Neural cell (in vitro differentiated cells): Measurements from ENCODE around the gene GMDS. TPM values are rescaled to one million over a fixed set of nuclear protein-coding genes. Genes with fewer than 3 reads are reported as not detected.

Experiments
- H2AFZ ChIP-seq: fragments of 200-600, 300-800 bp; sonication (generic), shearing (Covaris generic); 2 replicates; pipeline ENCODE4 v1.6.0; 2014; ENCODE audit warnings: low read depth, mild to moderate bottlenecking, antibody characterized with exemption, low read length, moderate library complexity
- H3F3A ChIP-seq: fragments of 200-600 bp; shearing (Covaris generic); 2 replicates; pipeline ENCODE4 v1.6.1; 2016; ENCODE audit warnings: mild to moderate bottlenecking, moderate library complexity, mixed read lengths, antibody characterized with exemption, low read length; ENCODE audit not compliant: insufficient read depth, poor library complexity, severe bottlenecking
- H3K27ac ChIP-seq: fragments of 200-600, 300-800 bp; sonication (generic), shearing (Covaris generic); 2 replicates; pipeline ENCODE4 v1.5.1; 2014; ENCODE audit warnings: mild to moderate bottlenecking, low read length, moderate library complexity
- H3K27me3 ChIP-seq: fragments of 300-800, 200-600 bp; sonication (generic), shearing (Covaris generic); 2 replicates; pipeline ENCODE4 v1.6.0; 2014; ENCODE audit warnings: mild to moderate bottlenecking, low read depth, low read length, moderate library complexity; ENCODE audit not compliant: insufficient read depth
- H3K36me3 ChIP-seq: fragments of 300-800, 200-600 bp; sonication (generic), shearing (Covaris generic); 2 replicates; pipeline ENCODE4 v1.5.1; 2014; ENCODE audit warnings: mild to moderate bottlenecking, antibody characterized with exemption, low read length, moderate library complexity; ENCODE audit not compliant: insufficient read depth
- H3K4me2 ChIP-seq: fragments of 300-800, 200-600 bp; sonication (generic), shearing (Covaris generic); 2 replicates; pipeline ENCODE4 v1.6.0; 2014; ENCODE audit warnings: mild to moderate bottlenecking, low read length
- H3K4me3 ChIP-seq: fragments of 300-800, 200-600 bp; sonication (generic), shearing (Covaris generic); 2 replicates; pipeline ENCODE4 v1.5.1; 2014; ENCODE audit warnings: mild to moderate bottlenecking, low read length, moderate library complexity
- H3K79me2 ChIP-seq: fragments of 200-600 bp; shearing (Covaris generic); replicated peaks from 2 replicates; pipeline ENCODE4 v1.6.0; 2014; ENCODE audit warnings: mild to moderate bottlenecking, low read length, moderate library complexity; ENCODE audit not compliant: insufficient read depth
- H3K9ac ChIP-seq: fragments of 300-800, 200-600 bp; sonication (generic), shearing (Covaris generic); 2 replicates; pipeline ENCODE4 v1.6.1; 2016; ENCODE audit warnings: mild to moderate bottlenecking, low read length, mixed read lengths
- H3K9me2 ChIP-seq: fragments of 200-600 bp; shearing (Covaris generic); 2 replicates; pipeline ENCODE4 v1.6.1; 2016; ENCODE audit warnings: mild to moderate bottlenecking, low read length, mixed read lengths; ENCODE audit not compliant: insufficient read depth
- H3K9me3 ChIP-seq: fragments of 200-600, 300-800 bp; sonication (generic), shearing (Covaris generic); 2 replicates; pipeline ENCODE4 v1.6.1; 2016; ENCODE audit warnings: mild to moderate bottlenecking, mixed run types, low read length, moderate library complexity, mixed read lengths
- H4K20me1 ChIP-seq: fragments of 200-600 bp; shearing (Covaris generic); 2 replicates; pipeline ENCODE4 v1.6.1; 2016; ENCODE audit warnings: mild to moderate bottlenecking, mixed run types; ENCODE audit not compliant: insufficient read depth
- EP300 ChIP-seq: fragments of 450-650 bp; conservative IDR thresholded peaks from 2 replicates; pipeline ENCODE4 v1.6.1; 2014; ENCODE audit warnings: antibody characterized with exemption, mild to moderate bottlenecking, moderate library complexity; ENCODE audit not compliant: poor library complexity, severe bottlenecking
- EZH2 ChIP-seq: fragments of 200-600, 300-800 bp; shearing (Covaris generic), sonication (generic); IDR thresholded peaks from 2 replicates; pipeline ENCODE4 v1.6.1; 2014; ENCODE audit warnings: antibody characterized with exemption, low read length, borderline replicate concordance, mild to moderate bottlenecking; ENCODE audit not compliant: insufficient read depth, poor library complexity, severe bottlenecking
- MXI1 ChIP-seq: fragments of 450-650 bp; conservative IDR thresholded peaks from 2 replicates; pipeline ENCODE4 v1.6.1; 2014; ENCODE audit warnings: antibody characterized with exemption, mild to moderate bottlenecking; ENCODE audit not compliant: poor library complexity, severe bottlenecking
- POLR2AphosphoS5 ChIP-seq: IDR thresholded peaks from 2 replicates; pipeline ENCODE4 v1.6.1; 2012
- RAD21 ChIP-seq: fragments of 450-650 bp; conservative IDR thresholded peaks from 2 replicates; pipeline ENCODE4 v1.6.1; 2014; ENCODE audit warnings: antibody characterized with exemption, mild to moderate bottlenecking, moderate library complexity
- SMC3 ChIP-seq: fragments of 450-650 bp; conservative IDR thresholded peaks from 2 replicates; pipeline ENCODE4 v1.6.1; 2014; ENCODE audit warnings: antibody characterized with exemption, mild to moderate bottlenecking, moderate library complexity; ENCODE audit not compliant: poor library complexity
- TAF1 ChIP-seq: IDR thresholded peaks from 2 replicates; pipeline ENCODE4 v1.6.1; 2012; ENCODE audit warnings: low read depth
- polyA plus RNA-seq: library from polyadenylated mRNA; depleted of rRNA; stranded (reverse); fragments of >200 nt; gene quantifications from 2 replicates; pipeline ENCODE4 v1.2.3, GENCODE V29; 2014
- TF ChIP-seq, protein P1 (sequence below): IDR thresholded peaks from 2 replicates; pipeline ENCODE4 v1.6.1; 2012; ENCODE audit warnings: borderline replicate concordance
- TF ChIP-seq, protein P2 (sequence below): fragments of 450-650 bp; IDR thresholded peaks from 2 replicates; pipeline ENCODE4 v1.5.1; 2014; ENCODE audit warnings: antibody characterized with exemption, mild to moderate bottlenecking, moderate library complexity; ENCODE audit not compliant: poor library complexity, severe bottlenecking

Gene GMDS
- polyA plus RNA-seq, 1 donor from 2014 or later, result 11.4 TPM

DNA sequence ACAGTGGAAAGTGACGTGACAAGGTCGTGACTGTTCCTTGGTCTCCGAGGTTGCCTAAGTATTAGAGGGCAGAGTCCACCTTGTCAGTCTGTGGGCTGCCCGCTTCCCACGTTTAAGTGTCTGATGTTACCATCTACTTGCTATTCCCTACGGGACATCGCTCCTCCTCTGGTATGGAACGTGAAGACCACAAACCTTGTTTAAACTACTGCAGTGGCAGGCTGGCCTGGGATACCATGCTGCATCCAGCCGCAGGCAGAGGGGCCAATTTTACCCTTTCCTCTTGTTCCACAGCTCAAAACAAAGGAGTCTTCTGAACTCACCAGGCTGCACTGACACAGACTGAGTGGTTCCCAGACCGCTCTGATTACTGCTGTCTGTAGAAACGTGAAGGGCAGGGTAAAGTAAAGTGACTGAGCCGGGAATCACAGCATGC is 359.8 kb downstream of the GMDS start:
- no peaks in the 10 kb centered on the region for H3K9me2 ChIP-seq
- no peaks in the 10 kb centered on the region for H3F3A ChIP-seq
- no peaks in the 10 kb centered on the region for H3K79me2 ChIP-seq
- TF ChIP-seq TAF1 (no peak), EP300 (no peak), MXI1 (no peak), EZH2 (no peak), POLR2AphosphoS5 (no peak), RAD21 (no peak), SMC3 (no peak)
- TF ChIP-seq, protein P1, sequence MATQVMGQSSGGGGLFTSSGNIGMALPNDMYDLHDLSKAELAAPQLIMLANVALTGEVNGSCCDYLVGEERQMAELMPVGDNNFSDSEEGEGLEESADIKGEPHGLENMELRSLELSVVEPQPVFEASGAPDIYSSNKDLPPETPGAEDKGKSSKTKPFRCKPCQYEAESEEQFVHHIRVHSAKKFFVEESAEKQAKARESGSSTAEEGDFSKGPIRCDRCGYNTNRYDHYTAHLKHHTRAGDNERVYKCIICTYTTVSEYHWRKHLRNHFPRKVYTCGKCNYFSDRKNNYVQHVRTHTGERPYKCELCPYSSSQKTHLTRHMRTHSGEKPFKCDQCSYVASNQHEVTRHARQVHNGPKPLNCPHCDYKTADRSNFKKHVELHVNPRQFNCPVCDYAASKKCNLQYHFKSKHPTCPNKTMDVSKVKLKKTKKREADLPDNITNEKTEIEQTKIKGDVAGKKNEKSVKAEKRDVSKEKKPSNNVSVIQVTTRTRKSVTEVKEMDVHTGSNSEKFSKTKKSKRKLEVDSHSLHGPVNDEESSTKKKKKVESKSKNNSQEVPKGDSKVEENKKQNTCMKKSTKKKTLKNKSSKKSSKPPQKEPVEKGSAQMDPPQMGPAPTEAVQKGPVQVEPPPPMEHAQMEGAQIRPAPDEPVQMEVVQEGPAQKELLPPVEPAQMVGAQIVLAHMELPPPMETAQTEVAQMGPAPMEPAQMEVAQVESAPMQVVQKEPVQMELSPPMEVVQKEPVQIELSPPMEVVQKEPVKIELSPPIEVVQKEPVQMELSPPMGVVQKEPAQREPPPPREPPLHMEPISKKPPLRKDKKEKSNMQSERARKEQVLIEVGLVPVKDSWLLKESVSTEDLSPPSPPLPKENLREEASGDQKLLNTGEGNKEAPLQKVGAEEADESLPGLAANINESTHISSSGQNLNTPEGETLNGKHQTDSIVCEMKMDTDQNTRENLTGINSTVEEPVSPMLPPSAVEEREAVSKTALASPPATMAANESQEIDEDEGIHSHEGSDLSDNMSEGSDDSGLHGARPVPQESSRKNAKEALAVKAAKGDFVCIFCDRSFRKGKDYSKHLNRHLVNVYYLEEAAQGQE, result no peak
- TF ChIP-seq, protein P2, sequence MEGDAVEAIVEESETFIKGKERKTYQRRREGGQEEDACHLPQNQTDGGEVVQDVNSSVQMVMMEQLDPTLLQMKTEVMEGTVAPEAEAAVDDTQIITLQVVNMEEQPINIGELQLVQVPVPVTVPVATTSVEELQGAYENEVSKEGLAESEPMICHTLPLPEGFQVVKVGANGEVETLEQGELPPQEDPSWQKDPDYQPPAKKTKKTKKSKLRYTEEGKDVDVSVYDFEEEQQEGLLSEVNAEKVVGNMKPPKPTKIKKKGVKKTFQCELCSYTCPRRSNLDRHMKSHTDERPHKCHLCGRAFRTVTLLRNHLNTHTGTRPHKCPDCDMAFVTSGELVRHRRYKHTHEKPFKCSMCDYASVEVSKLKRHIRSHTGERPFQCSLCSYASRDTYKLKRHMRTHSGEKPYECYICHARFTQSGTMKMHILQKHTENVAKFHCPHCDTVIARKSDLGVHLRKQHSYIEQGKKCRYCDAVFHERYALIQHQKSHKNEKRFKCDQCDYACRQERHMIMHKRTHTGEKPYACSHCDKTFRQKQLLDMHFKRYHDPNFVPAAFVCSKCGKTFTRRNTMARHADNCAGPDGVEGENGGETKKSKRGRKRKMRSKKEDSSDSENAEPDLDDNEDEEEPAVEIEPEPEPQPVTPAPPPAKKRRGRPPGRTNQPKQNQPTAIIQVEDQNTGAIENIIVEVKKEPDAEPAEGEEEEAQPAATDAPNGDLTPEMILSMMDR, result no peak
- no peak overlapping the region for H2AFZ ChIP-seq
- H3K27me3 ChIP-seq, result no peaks in the 10 kb centered on the region
- no peaks in the 10 kb centered on the region for H3K36me3 ChIP-seq
- no peak overlapping the region for H3K4me3 ChIP-seq
- H3K4me2 ChIP-seq, result no peak overlapping the region
- H4K20me1 ChIP-seq, result no peaks in the 10 kb centered on the region
- no peak overlapping the region for H3K9ac ChIP-seq
- no peaks in the 10 kb centered on the region for H3K9me3 ChIP-seq
- H3K27ac ChIP-seq, result no peak overlapping the region

DNA sequence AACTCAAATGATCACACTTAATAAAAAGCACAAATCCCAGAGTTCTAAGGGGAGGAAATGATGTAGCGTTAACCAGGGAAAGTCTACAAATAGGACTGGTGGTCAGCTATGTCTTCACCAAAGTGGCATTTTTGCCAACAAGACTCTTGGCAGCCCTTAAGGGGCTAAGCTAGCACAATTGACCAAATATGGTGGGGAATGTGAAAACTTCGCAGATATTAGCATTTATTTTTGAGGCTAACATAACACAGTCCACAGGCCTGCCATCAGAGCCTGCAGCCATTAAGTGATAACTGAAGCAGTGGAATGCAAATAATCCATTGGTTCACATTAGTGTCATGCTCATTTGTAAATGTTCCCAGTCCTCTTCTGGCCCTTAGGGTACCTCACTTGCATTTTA is 361.1 kb downstream of the GMDS start:
- H3K4me3 ChIP-seq, result no peak overlapping the region
- no peaks in the 10 kb centered on the region for H4K20me1 ChIP-seq
- TF ChIP-seq TAF1, result no peak
- no peak for TF ChIP-seq EZH2
- TF ChIP-seq POLR2AphosphoS5, result no peak
- no peak for TF ChIP-seq MXI1
- TF ChIP-seq, protein P2, result no peak
- no peak for TF ChIP-seq EP300
- TF ChIP-seq RAD21, result no peak
- TF ChIP-seq SMC3, result no peak
- TF ChIP-seq, protein P1, result no peak
- no peaks in the 10 kb centered on the region for H3K27me3 ChIP-seq
- no peaks in the 10 kb centered on the region for H3K9me3 ChIP-seq
- H3K36me3 ChIP-seq, result no peaks in the 10 kb centered on the region
- H3K27ac ChIP-seq, result no peak overlapping the region
- no peak overlapping the region for H3K4me2 ChIP-seq
- no peaks in the 10 kb centered on the region for H3F3A ChIP-seq
- no peaks in the 10 kb centered on the region for H3K79me2 ChIP-seq
- H3K9me2 ChIP-seq, result no peaks in the 10 kb centered on the region
- H3K9ac ChIP-seq, result no peak overlapping the region
- H2AFZ ChIP-seq, result no peak overlapping the region
